IMR-90 (cell line): ENCODE data around the gene NCKAP5. TPM values are rescaled to one million over a fixed set of nuclear protein-coding genes. Genes with fewer than 3 reads are reported as not detected.

Experiments used
- ATAC-seq: fragments of 200-7000 bp; cut with Tn5 transposase; 2 replicates; pipeline ENCODE4 v1.9.1; 2020; ENCODE audit warnings: low read depth, mild to moderate bottlenecking, moderate library complexity
- BruUV-seq: library from RNA; stranded (reverse); fragments of 400-500 nt; replicated peaks from 2 replicates; lab custom pipeline; 2021; lab: Mats Ljungman, UMichigan
- CTCF ChIA-PET: fragments of 300-600 bp; formaldehyde crosslinking; extraction: SDS; loops from one replicate; lab custom pipeline; 2021; ENCODE audit warnings: antibody characterized with exemption; lab: Yijun Ruan, JAX
- POLR2A ChIA-PET: fragments of 300-600 bp; sonication (Branson Sonifier 250); formaldehyde crosslinking; loops from one replicate; lab custom pipeline; 2022; ENCODE audit warnings: antibody characterized with exemption; ENCODE audit not compliant: unreplicated experiment; lab: Charles Lee
- DNase-seq: peaks from one replicate; pipeline ENCODE4 v3.0.0; 2013
- H2AFZ ChIP-seq: replicated peaks from 2 replicates; pipeline ENCODE3; 2013; ENCODE audit warnings: low read length, mild to moderate bottlenecking; ENCODE audit not compliant: poor library complexity
- H2AK5ac ChIP-seq: 2 replicates; pipeline ENCODE4 v1.6.1; 2013; ENCODE audit warnings: low read depth, low read length, inconsistent platforms
- H2AK9ac ChIP-seq: replicated peaks from 2 replicates; pipeline ENCODE3; 2013; ENCODE audit warnings: mild to moderate bottlenecking, low read depth, low read length, moderate library complexity; ENCODE audit not compliant: poor library complexity
- H2BK120ac ChIP-seq: 2 replicates; pipeline ENCODE4 v1.6.1; 2013; ENCODE audit warnings: low read depth, low read length, inconsistent platforms
- H2BK15ac ChIP-seq: 3 replicates; pipeline ENCODE4 v1.6.1; 2013; ENCODE audit warnings: low read depth, low read length, inconsistent platforms
- H2BK20ac ChIP-seq: 2 replicates; pipeline ENCODE4 v1.6.1; 2013; ENCODE audit warnings: low read depth, mild to moderate bottlenecking, inconsistent platforms, low read length, moderate library complexity
- H2BK5ac ChIP-seq: 2 replicates; pipeline ENCODE4 v1.6.1; 2013; ENCODE audit warnings: mild to moderate bottlenecking, low read depth, low read length, inconsistent platforms; ENCODE audit not compliant: poor library complexity, severe bottlenecking
- H3K14ac ChIP-seq: replicated peaks from 2 replicates; pipeline ENCODE4 v1.6.1; 2013; ENCODE audit warnings: low read depth, low read length, inconsistent platforms
- H3K18ac ChIP-seq: 2 replicates; pipeline ENCODE4 v1.6.1; 2013; ENCODE audit warnings: low read depth, low read length, control low read depth
- H3K23ac ChIP-seq: 2 replicates; pipeline ENCODE4 v1.6.1; 2013; ENCODE audit warnings: low read depth, low read length, inconsistent platforms
- H3K27ac ChIP-seq: 2 replicates; pipeline ENCODE4 v1.5.1; 2013; ENCODE audit warnings: mild to moderate bottlenecking, control low read depth, low read length; ENCODE audit not compliant: insufficient read depth
- H3K27me3 ChIP-seq: 2 replicates; pipeline ENCODE4 v1.6.1; 2013; ENCODE audit warnings: low read length; ENCODE audit not compliant: control insufficient read depth, insufficient read depth
- H3K36me3 ChIP-seq: 2 replicates; pipeline ENCODE4 v1.6.1; 2013; ENCODE audit warnings: low read length, mixed read lengths; ENCODE audit not compliant: control insufficient read depth, insufficient read depth
- H3K4ac ChIP-seq: 2 replicates; pipeline ENCODE4 v1.6.1; 2013; ENCODE audit warnings: low read depth, low read length, inconsistent platforms
- H3K4me1 ChIP-seq: 2 replicates; pipeline ENCODE4 v1.6.1; 2013; ENCODE audit warnings: low read length, mixed read lengths; ENCODE audit not compliant: control insufficient read depth, insufficient read depth
- H3K4me2 ChIP-seq: 2 replicates; pipeline ENCODE4 v1.6.1; 2013; ENCODE audit warnings: low read depth, mild to moderate bottlenecking, control low read depth, low read length, moderate library complexity
- H3K4me3 ChIP-seq: 2 replicates; pipeline ENCODE4 v1.5.1; 2013; ENCODE audit warnings: low read depth, mild to moderate bottlenecking, control low read depth, low read length, moderate library complexity; ENCODE audit not compliant: insufficient read depth
- H3K56ac ChIP-seq: 2 replicates; pipeline ENCODE4 v1.6.1; 2013; ENCODE audit warnings: low read length, inconsistent platforms; ENCODE audit not compliant: insufficient read depth; ENCODE audit errors: extremely low read depth
- H3K79me1 ChIP-seq, 2 experiments: 2 replicates each; pipeline ENCODE4 v1.6.1; 2013; ENCODE audit warnings: low read length in 2 of 2, inconsistent platforms in 1 of 2, low read depth in 1 of 2
- H3K9ac ChIP-seq: 2 replicates; pipeline ENCODE4 v1.6.1; 2013; ENCODE audit warnings: low read depth, low read length, control low read depth
- H3K9me1 ChIP-seq: 2 replicates; pipeline ENCODE4 v1.6.1; 2013; ENCODE audit warnings: low read length, inconsistent platforms; ENCODE audit not compliant: insufficient read depth
- H3K9me3 ChIP-seq: 2 replicates; pipeline ENCODE4 v1.6.1; 2013; ENCODE audit warnings: low read length; ENCODE audit not compliant: control insufficient read depth, insufficient read depth
- H4K20me1 ChIP-seq: 2 replicates; pipeline ENCODE4 v1.6.1; 2013; ENCODE audit warnings: low read length, inconsistent platforms; ENCODE audit not compliant: insufficient read depth
- H4K5ac ChIP-seq: 2 replicates; pipeline ENCODE4 v1.6.1; 2013; ENCODE audit warnings: mild to moderate bottlenecking, low read depth, low read length, control low read depth
- H4K8ac ChIP-seq, 2 experiments: 2 replicates each; pipeline ENCODE4 v1.6.1; 2013; ENCODE audit warnings: low read depth in 2 of 2, low read length in 2 of 2, control low read depth in 1 of 2, inconsistent platforms in 1 of 2
- H4K91ac ChIP-seq: 2 replicates; pipeline ENCODE4 v1.6.1; 2013; ENCODE audit warnings: low read depth, low read length, inconsistent platforms; ENCODE audit not compliant: insufficient read depth
- BHLHE40 ChIP-seq: fragments of 150-350 bp; IDR thresholded peaks from 2 replicates; pipeline ENCODE4 v1.6.1; 2016; ENCODE audit warnings: mild to moderate bottlenecking, low read depth, low read length
- CHD1 ChIP-seq: IDR thresholded peaks from 2 replicates; pipeline ENCODE4 v1.6.1; 2012; ENCODE audit warnings: low read depth, low read length, improper control_type of control experiment
- CTCF ChIP-seq: conservative IDR thresholded peaks from 2 replicates; pipeline ENCODE4 v1.5.1; 2012; ENCODE audit warnings: mild to moderate bottlenecking, low read depth, low read length, improper control_type of control experiment
- ELK1 ChIP-seq: fragments of 150-350 bp; IDR thresholded peaks from 2 replicates; pipeline ENCODE4 v1.6.1; 2016; ENCODE audit warnings: low read depth, mild to moderate bottlenecking, low read length, moderate library complexity, borderline replicate concordance
- FOS ChIP-seq: fragments of 150-350 bp; IDR thresholded peaks from 2 replicates; pipeline ENCODE4 v1.6.1; 2016; ENCODE audit warnings: low read depth, low read length
- MAFK ChIP-seq: IDR thresholded peaks from 2 replicates; pipeline ENCODE4 v1.6.1; 2012; ENCODE audit warnings: low read depth, low read length, improper control_type of control experiment
- MXI1 ChIP-seq: IDR thresholded peaks from 2 replicates; pipeline ENCODE4 v1.6.1; 2012; ENCODE audit warnings: low read depth, mild to moderate bottlenecking, low read length, moderate library complexity, borderline replicate concordance
- NFE2L2 ChIP-seq: fragments of 150-350 bp; IDR thresholded peaks from 2 replicates; pipeline ENCODE4 v1.6.1; 2016; ENCODE audit warnings: low read depth, mild to moderate bottlenecking, low read length
- POLR2A ChIP-seq: IDR thresholded peaks from 2 replicates; pipeline ENCODE4 v1.6.1; 2012; ENCODE audit warnings: mild to moderate bottlenecking, low read depth, low read length
- RCOR1 ChIP-seq: IDR thresholded peaks from 2 replicates; pipeline ENCODE4 v1.6.1; 2012; ENCODE audit warnings: mild to moderate bottlenecking, low read length, improper control_type of control experiment; ENCODE audit not compliant: insufficient replicate concordance
- SMC3 ChIP-seq: fragments of 150-350 bp; IDR thresholded peaks from 2 replicates; pipeline ENCODE4 v1.6.1; 2016; ENCODE audit warnings: low read depth, mild to moderate bottlenecking, antibody characterized with exemption, low read length, moderate library complexity
- USF2 ChIP-seq: fragments of 150-350 bp; IDR thresholded peaks from 2 replicates; pipeline ENCODE4 v1.6.1; 2017; ENCODE audit warnings: mild to moderate bottlenecking, antibody characterized with exemption, low read length, low read depth
- WGBS, 2 experiments: methylation state at CpG; one replicate each; pipeline versions ENCODE4 v1.1.5 to v1.1.7; 2013; ENCODE audit warnings: missing lambda C conversion rate in 2 of 2; ENCODE audit not compliant: insufficient read length in 1 of 2; ENCODE audit errors: extremely low coverage in 2 of 2; 5-methylcytosine and 5-hydroxymethylcytosine counted together
- dilution Hi-C: fragments of 300-500 bp; cut with HindIII; formaldehyde crosslinking; loops from one replicate; pipeline ENCODE4 v1.14.3; 2018; ENCODE audit warnings: low sequenced_read_pairs; ENCODE audit not compliant: unreplicated experiment
- in situ Hi-C: fragments of 300-500 bp; cut with MboI; formaldehyde crosslinking; loops from 3 replicates; pipeline ENCODE4 v1.14.3; 2019; ENCODE audit warnings: low sequenced_read_pairs, inconsistent platforms, mixed read lengths
- intact Hi-C: fragments of 100-400 bp; cut with micrococcal nuclease; formaldehyde crosslinking; loops from 2 replicates; pipeline ENCODE4 v1.10.0; 2022
- polyA plus RNA-seq, 3 experiments: library from polyadenylated mRNA; depleted of rRNA; stranded (reverse); fragments of >200 nt; gene quantifications; 2 replicates each; pipeline ENCODE4 v1.2.3, GENCODE V29; 2012; ENCODE audit warnings: low replicate concordance in 1 of 3
- total RNA-seq: library from RNA; depleted of rRNA; stranded (reverse); fragments of >200 nt; gene quantifications from 2 replicates; pipeline ENCODE4 v1.2.3, GENCODE V29; 2012

Gene NCKAP5
- total and polyA plus RNA-seq, 2 of the 4 experiments (the other 2 are of a cell fraction): 2.7 to 3.9 TPM

- intact Hi-C loops (no loop called here), dilution Hi-C loops (no loop called here), in situ Hi-C loops (no loop called here)
- H3K56ac ChIP-seq: no peak overlapping the region
- H3K79me1 ChIP-seq: peaks cover 0 to 5% of the 10 kb centered on the region in 2 experiments; a peak in 1 of 4 replicates
- BruUV-seq: no TSS peak
- TF ChIP-seq FOS (no peak), MXI1 (no peak), NFE2L2 (no peak), ELK1 (no peak), MAFK (no peak), USF2 (no peak), RCOR1 (no peak), CHD1 (no peak), SMC3 (no peak), CTCF (no peak), POLR2A (no peak), BHLHE40 (no peak)
- no peak overlapping the region for H2BK15ac ChIP-seq
- H3K9me3 ChIP-seq: peaks cover 4% of the 10 kb centered on the region
- H3K4me1 ChIP-seq: peaks cover 1% of the 10 kb centered on the region; the same call in 1 of the 2 replicates
- H3K4me2 ChIP-seq: no peak overlapping the region
- H3K9me1 ChIP-seq: no peaks in the 10 kb centered on the region
- H3K27ac ChIP-seq: no peak overlapping the region
- WGBS, 2 experiments: no CpG with 5 or more reads among the region's 6 CpGs
- no peak overlapping the region for H3K4ac ChIP-seq
- H3K4me3 ChIP-seq: no peak overlapping the region
- no peaks in the 10 kb centered on the region for H3K27me3 ChIP-seq
- H2BK120ac ChIP-seq: no peak overlapping the region
- DNase-seq (no peak), ATAC-seq (no peak)
- CTCF ChIA-PET: no interaction called here
- no peak overlapping the region for H3K23ac ChIP-seq
- H3K36me3 ChIP-seq: no peaks in the 10 kb centered on the region; the same call in 1 of the 2 replicates
- no peak overlapping the region for H3K9ac ChIP-seq
- POLR2A ChIA-PET: no interaction called here
- H2AK5ac ChIP-seq: no peak overlapping the region
- H4K5ac ChIP-seq: peak overlapping the region; percentile 53; the same call in 1 of the 2 replicates
- no peak overlapping the region for H4K91ac ChIP-seq
- H4K8ac ChIP-seq: no peak overlapping the region
- H3K18ac ChIP-seq: 0 out of 2 replicates have a peak overlapping the region, but pooled peaks have one; percentile 25
- no peak overlapping the region for H2BK5ac ChIP-seq
- H2BK20ac ChIP-seq: no peak overlapping the region
- 0 out of 2 replicates have a peak, but pooled peaks cover 3% of the 10 kb centered on the region for H4K20me1 ChIP-seq
- H3K14ac ChIP-seq: no peak overlapping the region
- H2AK9ac ChIP-seq: no peak overlapping the region
- H2AFZ ChIP-seq: no peak overlapping the region
Measured at GRCh38 chr2:132884705-132885104, 683.6 kb downstream of the NCKAP5 start.
